Globus pallidus (tissue), 1 donor: ENCODE results near the gene NR1H3.

Experiments
- DNase-seq: peaks from one replicate; pipeline ENCODE4 v3.0.0-alpha.2; 2015; ENCODE audit warnings: low spot score

NR1H3 gene

GRCh38 chr11:47269829-47270305 lies 12.1 kb downstream of the NR1H3 start, which contains the start of gene MADD:
Gene MADD, plus strand, starts transcription at chr11:47270133.
- DNase-seq: peak; percentile 86

GRCh38 chr11:47270331-47271271 lies 12.8 kb downstream of the NR1H3 start:
- DNase-seq: peak; percentile 45

GRCh38 chr11:47271328-47271727 lies 13.5 kb downstream of the NR1H3 start:
- no peak for DNase-seq

GRCh38 chr11:47271961-47272661 lies 14.3 kb downstream of the NR1H3 start:
- peak; percentile 32 for DNase-seq

GRCh38 chr11:47272706-47273105 lies 14.9 kb downstream of the NR1H3 start:
- DNase-seq: no peak

DNA sequence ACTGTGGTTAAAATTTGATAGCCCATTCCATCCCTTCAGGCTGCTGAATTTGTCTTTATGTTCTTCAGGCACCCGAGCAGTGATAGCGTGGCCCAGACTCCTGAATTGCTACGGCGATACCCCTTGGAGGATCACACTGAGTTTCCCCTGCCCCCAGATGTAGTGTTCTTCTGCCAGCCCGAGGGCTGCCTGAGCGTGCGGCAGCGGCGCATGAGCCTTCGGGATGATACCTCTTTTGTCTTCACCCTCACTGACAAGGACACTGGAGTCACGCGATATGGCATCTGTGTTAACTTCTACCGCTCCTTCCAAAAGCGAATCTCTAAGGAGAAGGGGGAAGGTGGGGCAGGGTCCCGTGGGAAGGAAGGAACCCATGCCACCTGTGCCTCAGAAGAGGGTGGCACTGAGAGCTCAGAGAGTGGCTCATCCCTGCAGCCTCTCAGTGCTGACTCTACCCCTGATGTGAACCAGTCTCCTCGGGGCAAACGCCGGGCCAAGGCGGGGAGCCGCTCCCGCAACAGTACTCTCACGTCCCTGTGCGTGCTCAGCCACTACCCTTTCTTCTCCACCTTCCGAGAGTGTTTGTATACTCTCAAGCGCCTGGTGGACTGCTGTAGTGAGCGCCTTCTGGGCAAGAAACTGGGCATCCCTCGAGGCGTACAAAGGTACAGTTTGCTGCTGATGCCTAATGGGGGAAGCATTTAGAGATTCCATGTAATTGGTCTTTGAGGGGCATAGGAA lies 16.9 kb downstream of the NR1H3 start:
- DNase-seq: no peak

GRCh38 chr11:47276923-47277322 lies 19.1 kb downstream of the NR1H3 start:
- DNase-seq: no peak

DNA sequence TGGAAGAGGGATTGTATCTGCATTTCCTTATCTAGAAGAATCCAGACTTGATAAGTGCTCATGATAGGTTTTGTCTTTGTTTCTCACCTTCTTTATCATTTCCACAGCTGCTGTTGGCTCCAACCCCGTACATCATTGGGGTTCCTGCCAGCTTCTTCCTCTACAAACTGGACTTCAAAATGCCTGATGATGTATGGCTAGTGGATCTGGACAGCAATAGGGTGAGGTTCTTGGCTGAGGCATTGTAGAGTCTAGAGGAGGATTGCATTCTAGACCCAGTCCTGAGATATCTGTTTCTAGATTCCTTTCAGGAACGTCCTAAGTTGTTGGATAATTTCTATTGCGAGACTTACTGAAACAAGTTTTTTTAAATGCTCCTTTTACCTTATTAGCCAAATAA lies 20.3 kb downstream of the NR1H3 start:
- no peak for DNase-seq

DNA sequence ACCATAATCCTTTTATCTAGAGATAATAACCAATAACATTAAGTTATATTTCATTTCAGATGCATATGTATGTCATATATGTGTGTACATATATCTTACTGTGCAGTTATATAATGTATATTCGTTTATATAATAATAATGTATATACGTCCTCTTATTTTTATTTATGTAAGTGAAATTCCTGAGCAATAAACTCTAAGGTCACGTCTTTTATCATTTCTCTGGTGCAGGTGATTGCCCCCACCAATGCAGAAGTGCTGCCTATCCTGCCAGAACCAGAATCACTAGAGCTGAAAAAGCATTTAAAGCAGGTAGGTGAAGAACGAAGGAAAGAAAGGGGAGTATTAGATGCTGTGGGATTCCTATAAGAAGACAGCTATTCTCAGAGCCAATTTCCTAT lies 21.0 kb downstream of the NR1H3 start:
- DNase-seq: no peak

DNA sequence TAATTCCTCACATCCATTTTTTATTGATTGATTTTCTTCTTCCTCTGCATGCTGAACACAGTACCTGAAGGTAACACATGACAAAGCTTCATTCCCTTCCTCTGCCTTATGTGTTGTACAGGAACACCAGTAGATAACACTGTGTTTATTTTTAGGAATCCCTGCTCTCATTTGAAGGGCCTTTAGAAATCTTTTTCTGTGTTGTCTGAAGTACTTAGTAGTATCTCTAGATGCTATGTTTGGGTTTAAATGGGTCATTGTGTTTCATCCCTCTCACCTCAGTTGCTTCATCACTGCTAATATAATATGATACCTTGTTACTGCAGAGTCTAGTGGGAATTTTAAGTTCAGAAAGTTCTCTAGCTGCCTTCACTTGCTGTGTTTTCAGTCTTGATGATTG lies 22.3 kb downstream of the NR1H3 start:
- DNase-seq: no peak

- DNase-seq: no peak
Observed at GRCh38 chr11:47280860-47281259, 23.1 kb downstream of the NR1H3 start.

DNA sequence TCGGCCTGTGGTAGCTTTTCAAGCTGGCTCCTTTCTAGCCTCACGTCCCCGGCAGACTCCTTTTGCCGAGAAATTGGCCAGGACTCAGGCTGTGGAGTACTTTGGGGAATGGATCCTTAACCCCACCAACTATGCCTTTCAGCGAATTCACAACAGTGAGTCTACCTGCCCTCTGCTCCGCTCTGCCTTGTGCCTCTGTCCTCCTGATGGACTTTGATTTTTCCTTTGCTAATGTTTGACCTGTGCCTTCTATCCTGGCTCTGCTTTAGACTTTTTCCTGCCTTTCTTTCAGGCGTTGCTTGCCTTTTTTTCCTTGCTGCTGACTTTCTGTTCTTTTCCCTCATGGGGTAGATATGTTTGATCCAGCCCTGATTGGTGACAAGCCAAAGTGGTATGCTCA lies 24.7 kb downstream of the NR1H3 start:
- DNase-seq: no peak

GRCh38 chr11:47284151-47284550 lies 26.4 kb downstream of the NR1H3 start:
- no peak for DNase-seq

GRCh38 chr11:47285969-47286770 lies 28.4 kb downstream of the NR1H3 start:
- DNase-seq: no peak

GRCh38 chr11:47288066-47288465 lies 30.3 kb downstream of the NR1H3 start:
- no peak for DNase-seq

DNA sequence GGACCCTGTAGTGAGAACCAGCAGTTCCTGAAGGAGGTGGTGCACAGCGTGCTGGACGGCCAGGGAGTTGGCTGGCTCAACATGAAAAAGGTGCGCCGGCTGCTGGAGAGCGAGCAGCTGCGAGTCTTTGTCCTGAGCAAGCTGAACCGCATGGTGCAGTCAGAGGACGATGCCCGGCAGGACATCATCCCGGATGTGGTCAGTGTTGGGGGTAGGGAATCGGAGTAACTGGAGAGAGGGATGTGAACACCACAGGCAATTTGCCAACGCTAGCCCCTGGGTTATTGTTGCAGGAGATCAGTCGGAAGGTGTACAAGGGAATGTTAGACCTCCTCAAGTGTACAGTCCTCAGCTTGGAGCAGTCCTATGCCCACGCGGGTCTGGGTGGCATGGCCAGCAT lies 32.1 kb downstream of the NR1H3 start:
- DNase-seq: no peak

DNA sequence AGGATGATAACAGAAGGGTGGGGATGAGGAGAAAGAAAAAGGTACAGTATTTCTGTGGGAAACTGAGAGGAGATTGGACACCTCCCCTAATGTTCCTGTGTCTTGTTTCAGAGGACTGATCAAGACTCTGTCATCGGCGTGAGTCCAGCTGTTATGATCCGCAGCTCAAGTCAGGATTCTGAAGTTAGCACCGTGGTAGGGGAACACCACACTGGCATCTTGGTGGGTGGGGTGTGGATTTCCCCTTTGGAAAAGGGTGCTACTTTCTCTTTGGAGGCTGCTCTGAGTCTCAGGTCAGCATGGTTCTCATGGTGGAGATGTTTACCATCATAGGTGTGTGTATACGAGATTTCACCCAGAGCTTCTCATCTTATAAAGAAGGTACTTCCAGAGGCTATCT lies 37.6 kb downstream of the NR1H3 start:
- no peak for DNase-seq

DNA sequence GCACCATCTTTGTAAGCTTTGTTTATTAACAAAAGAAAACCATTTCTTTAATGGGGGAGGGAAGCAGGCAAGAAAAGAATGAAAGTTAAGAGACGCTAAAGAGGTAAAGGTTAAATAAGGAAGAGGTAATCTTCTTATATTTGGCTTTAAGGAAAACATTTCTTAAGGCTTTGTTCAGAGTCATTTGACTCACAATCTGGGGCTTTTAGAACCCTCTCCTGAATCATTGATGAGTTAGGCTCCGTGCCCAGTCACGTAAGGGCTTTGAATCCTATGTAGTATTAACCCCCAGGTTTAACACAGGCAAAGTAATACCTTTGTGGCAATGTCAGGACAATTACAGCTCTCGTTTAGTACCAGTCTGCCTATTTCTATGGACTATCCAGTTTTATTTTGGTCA lies 38.2 kb downstream of the NR1H3 start:
- no peak for DNase-seq

GRCh38 chr11:47299078-47299477 lies 41.3 kb downstream of the NR1H3 start:
- DNase-seq: no peak

- no peak for DNase-seq
Observed at GRCh38 chr11:47302853-47303252, 45.1 kb downstream of the NR1H3 start.

DNA sequence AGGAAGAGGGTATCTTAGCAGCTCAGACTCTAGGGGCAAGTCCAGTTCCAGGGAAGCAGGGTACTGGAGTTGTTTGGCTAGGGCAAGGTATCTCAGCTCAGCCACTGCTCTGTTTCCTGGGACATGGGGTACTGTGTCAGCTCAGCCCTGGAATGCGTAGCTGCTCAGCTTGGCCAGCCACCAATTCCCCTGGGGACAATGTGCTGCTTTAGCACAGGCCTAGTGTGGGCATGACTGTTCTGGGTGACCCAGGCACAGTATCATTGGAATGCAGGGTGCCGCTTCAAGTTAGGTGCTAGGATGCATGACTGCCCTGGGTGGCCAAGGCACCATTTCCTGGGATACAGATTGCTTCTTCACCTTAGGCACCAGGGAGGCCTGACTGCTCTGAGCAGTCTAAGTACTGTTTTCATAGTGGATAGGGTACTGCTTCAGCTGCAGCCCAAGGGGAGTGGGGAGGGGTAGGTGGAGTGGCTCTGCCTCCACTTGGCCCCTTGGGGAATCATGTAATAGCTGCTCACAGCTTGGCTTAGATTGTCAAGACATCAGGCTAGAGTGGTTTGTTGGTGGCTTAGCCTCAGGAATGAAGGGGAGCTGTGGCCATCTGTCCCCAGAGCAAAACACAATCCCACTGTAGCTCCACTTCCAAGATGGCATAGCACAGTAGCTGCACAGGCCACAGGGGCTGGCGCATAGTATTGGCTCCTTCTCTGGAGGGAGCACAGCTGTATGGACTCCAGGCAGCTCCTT lies 48.1 kb downstream of the NR1H3 start:
- peak; percentile 72 for DNase-seq
